Activated CD4-positive, alpha-beta memory T cell treated with anti-CD3 and anti-CD28 coated beads, Interleukin-2, amount 10 ng/mL, durations not matched to agents 7 days and 5 days (primary cell): ENCODE results near the gene HNRNPD. TPM values are rescaled to one million over a fixed set of nuclear protein-coding genes. Genes with fewer than 3 reads are reported as not detected.
"Not testable (repeated sequence)": the region's sequence is repeated elsewhere in the genome, so short reads cannot be mapped to it uniquely, and the experiment has no call there.

Experiments
- CTCF ChIA-PET: fragments of 350-600 bp; sonication (Branson Sonifier 250); formaldehyde crosslinking; loops from one replicate; lab custom pipeline; 2021; ENCODE audit warnings: antibody characterized with exemption, inconsistent platforms; lab: Charles Lee
- POLR2A ChIA-PET: fragments of 350-600 bp; sonication (Branson Sonifier 250); formaldehyde crosslinking; loops from one replicate; lab custom pipeline; 2021; ENCODE audit warnings: antibody characterized with exemption; lab: Charles Lee
- DNase-seq: peaks from one replicate; pipeline ENCODE4 v3.0.0-alpha.2; 2020
- H3K27ac Mint-ChIP-seq: one replicate; pipeline ENCODE4 v1.8.0; 2021; ENCODE audit warnings: mild to moderate bottlenecking, mixed read lengths
- H3K27me3 Mint-ChIP-seq: one replicate; pipeline ENCODE4 v1.8.0; 2021; ENCODE audit warnings: mixed read lengths
- H3K36me3 Mint-ChIP-seq: one replicate; pipeline ENCODE4 v1.8.0; 2021; ENCODE audit warnings: low read depth, mixed read lengths
- H3K4me1 Mint-ChIP-seq: one replicate; pipeline ENCODE4 v1.8.0; 2021; ENCODE audit warnings: mixed read lengths
- H3K4me3 Mint-ChIP-seq: one replicate; pipeline ENCODE4 v1.8.0; 2021; ENCODE audit warnings: mild to moderate bottlenecking, mixed read lengths
- H3K9me3 Mint-ChIP-seq: one replicate; pipeline ENCODE4 v1.8.0; 2021; ENCODE audit warnings: mixed read lengths
- total RNA-seq, 2 experiments: library from RNA; stranded (reverse); gene quantifications; one replicate each; pipeline ENCODE4 v1.2.3, GENCODE V29; 2021

The HNRNPD gene
- total RNA-seq, 2 experiments from 2014 or later, result 355 to 366 TPM

DNA sequence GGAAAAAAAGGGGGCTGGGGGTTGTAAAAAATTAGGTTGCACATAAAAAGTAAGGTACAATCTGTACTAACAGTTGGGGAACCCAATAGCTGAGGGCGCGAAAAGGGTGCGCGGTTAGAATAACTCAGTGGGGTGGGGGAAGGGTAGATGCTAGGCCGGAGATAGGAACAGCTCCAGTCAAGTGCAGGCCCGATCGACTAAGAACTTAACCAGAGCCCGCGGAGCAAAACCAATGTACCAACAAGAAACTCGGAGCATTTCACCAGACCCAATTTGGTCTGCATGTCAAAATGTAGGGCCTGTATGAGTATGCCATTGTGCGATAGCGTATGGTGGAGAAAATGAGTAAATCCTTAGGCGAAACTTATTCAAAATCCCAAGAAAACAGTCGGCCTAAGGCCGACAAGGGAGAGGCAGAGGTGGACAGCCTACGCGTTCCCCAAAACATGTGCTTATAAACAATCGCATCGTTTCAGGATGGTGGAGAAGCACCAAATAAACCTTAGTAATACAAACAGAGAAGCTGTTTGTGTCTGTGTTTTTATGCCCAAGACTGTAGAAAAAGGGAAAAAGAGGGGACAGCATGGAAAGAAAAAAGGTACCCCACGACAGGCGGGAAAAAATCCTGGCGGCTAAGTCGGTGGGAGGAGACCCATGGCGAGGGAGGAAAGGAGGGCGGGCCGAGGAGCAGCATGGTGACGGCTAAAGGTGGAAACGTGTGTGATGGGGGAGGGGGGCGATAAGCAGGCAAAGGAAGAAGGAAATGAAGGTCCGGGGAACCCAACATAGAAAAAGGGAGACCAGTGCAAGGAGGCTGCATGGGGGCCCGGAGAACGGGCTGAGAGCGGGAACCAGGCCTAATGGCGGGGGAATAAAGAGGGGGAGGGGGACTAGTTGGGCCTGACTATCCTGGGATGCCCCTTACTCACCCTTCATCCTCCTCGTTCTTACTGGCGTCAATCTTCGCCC lies 990 bp downstream of the HNRNPD start:
- Mint-ChIP-seq H3K9me3 (no peaks in the 10 kb centered on the region), H3K27me3 (no peaks in the 10 kb centered on the region), H3K4me3 (peak overlapping the region; percentile 95), H3K36me3 (peaks cover 70% of the 10 kb centered on the region), H3K4me1 (peaks cover 51% of the 10 kb centered on the region), H3K27ac (peak overlapping the region; percentile 96)
- ChIA-PET CTCF (interaction anchor here (1.5 to 4.8 kb wide), 3 partner anchors 13 to 88 kb away, joined by 4 to 38 read pairs (median 12); partner anchors contain the start of gene HNRNPDL), POLR2A (interaction anchor here (0.7 to 12.4 kb wide), 16 partner anchors 9 to 531 kb away, joined by 3 to 313 read pairs (median 4); partner anchors contain the start of genes ENOPH1 and HNRNPDL)
- peak; percentile 79 for DNase-seq

DNA sequence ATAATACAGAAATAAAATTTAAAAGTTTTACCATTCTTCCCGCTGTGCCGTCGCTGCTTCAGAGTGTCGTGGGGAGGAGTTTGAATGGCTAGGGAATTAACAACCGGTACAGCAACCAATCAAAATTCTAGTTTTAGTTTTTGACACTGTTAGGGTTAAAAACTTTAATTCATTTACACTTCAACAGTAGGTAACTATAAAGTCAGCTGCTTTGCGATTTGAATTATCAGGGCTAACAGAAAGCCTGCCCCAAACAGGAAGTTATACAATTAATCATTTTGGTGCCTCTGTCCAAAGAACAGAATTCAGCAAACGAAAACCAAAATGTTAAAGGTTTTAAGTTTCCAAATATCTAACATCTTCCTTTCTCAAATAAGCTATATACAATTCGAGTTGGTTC lies 2.3 kb downstream of the HNRNPD start:
- Mint-ChIP-seq H3K27ac (peak overlapping the region; percentile 96), H3K36me3 (peaks cover 76% of the 10 kb centered on the region), H3K4me3 (peak overlapping the region; percentile 95), H3K4me1 (peaks cover 58% of the 10 kb centered on the region), H3K9me3 (no peaks in the 10 kb centered on the region), H3K27me3 (no peaks in the 10 kb centered on the region)
- no peak for DNase-seq
- ChIA-PET CTCF (interaction anchor here (1.5 to 4.8 kb wide), 3 partner anchors 11 to 87 kb away, joined by 4 to 38 read pairs (median 12); partner anchors contain the start of gene HNRNPDL), POLR2A (interaction anchor here (1.5 to 12.4 kb wide), 11 partner anchors 7 to 67 kb away, joined by 3 to 313 read pairs (median 6); partner anchors contain the start of genes ENOPH1 and HNRNPDL)

DNA sequence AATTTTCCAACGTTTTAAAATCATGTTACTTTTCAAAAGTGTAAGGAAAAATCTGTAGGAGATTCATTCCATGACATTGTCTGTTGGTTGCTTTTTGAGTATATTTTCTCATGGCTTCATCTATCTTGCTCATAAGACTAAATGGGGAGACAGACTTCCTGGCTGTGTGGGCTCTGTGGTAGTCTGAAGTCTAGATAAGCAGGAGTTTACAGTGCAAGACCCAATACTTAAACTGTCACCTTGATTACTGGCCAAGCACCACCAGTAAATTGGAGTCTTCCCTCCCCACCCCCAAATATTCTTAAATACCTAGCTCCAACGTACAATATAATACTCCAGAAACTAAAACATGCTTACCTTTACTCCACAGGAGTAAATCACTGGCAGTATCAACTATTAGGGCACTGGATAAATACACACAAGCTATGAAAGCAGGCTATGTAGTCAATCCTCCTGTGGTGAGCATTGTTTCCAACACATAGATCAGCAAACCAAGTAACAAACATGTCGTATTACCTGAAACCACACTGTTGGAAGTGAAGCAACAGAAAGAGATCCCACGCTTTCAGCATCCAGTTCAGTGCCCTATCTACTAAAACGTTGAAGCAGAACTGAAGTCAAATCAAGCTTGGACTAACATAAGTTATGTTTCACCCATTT lies 6.2 kb downstream of the HNRNPD start:
- DNase-seq, result no peak
- ChIA-PET POLR2A (interaction anchor here (1.0 to 3.6 kb wide), 10 partner anchors 10 to 61 kb away, joined by 3 to 31 read pairs (median 3); partner anchors contain the start of gene HNRNPDL), CTCF (interaction anchor here (1.5 to 1.8 kb wide), 2 partner anchors 13 to 62 kb away, joined by 3 to 5 read pairs; no protein-coding TSS in a partner anchor)
- H3K9me3 Mint-ChIP-seq, result no peaks in the 10 kb centered on the region
- peaks cover 74% of the 10 kb centered on the region for H3K36me3 Mint-ChIP-seq
- H3K27me3 Mint-ChIP-seq, result no peaks in the 10 kb centered on the region
- no peak overlapping the region for H3K4me3 Mint-ChIP-seq
- H3K27ac Mint-ChIP-seq, result peak overlapping the region; percentile 60
- H3K4me1 Mint-ChIP-seq, result peaks cover 78% of the 10 kb centered on the region

DNA sequence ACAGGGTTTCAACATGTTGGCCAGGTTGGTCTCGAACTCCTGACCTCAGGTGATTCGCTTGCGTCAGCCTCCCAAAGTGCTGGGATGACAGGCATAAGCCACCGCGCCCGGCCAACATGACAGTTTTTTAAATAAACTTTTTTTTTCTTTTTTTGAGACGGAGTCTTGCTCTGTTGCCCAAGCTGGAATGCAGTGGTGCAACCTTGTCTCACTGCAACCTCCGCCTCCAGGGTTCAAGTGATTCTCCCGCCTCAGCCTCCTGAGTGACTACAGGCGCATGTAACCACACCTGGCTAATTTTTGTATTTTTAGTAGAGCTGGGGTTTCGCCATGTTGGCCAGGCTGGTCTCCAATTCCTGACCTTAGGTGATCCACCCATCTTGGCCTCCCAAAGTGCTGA lies 7.4 kb downstream of the HNRNPD start:
- H3K27me3 Mint-ChIP-seq, H3K9me3 Mint-ChIP-seq, H3K4me3 Mint-ChIP-seq, DNase-seq, H3K27ac Mint-ChIP-seq: not testable (repeated sequence)
- ChIA-PET CTCF (interaction anchor here (0.9 to 1.8 kb wide), 3 partner anchors 12 to 63 kb away, joined by 3 to 5 read pairs (median 3); no protein-coding TSS in a partner anchor), POLR2A (interaction anchor here (1.0 to 3.6 kb wide), 10 partner anchors 9 to 65 kb away, joined by 3 to 31 read pairs (median 4); partner anchors contain the start of gene HNRNPDL)
- H3K4me1 Mint-ChIP-seq, result peaks cover 87% of the 10 kb centered on the region
- H3K36me3 Mint-ChIP-seq, result peaks cover 63% of the 10 kb centered on the region

DNA sequence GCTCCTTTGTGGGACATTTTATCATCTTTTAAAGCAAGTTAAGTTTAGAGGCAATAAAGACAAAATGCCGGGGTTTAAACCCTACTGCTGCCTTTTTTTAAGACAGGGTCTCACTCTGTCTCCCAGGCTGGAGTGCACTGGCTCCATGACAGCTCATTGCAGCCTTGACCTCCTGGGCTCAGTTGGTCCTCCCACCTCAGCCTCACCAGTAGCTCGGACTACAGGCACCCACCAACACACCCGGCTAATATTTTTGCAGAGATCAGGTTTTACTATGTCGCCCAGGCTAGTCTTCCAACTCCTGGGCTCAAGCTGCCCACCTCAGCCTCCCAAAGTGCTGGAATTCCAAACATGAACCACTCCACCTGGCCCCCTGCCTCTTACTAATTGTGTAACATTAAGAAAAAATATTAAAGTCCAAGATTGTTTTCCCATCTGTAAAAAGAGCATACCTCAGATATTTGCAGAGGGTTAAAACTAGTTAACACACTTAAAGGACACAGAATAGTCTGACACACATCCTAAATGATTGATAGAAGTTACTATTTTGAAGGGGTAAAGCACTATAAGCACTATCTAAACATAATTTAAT lies 9.8 kb downstream of the HNRNPD start:
- POLR2A ChIA-PET, result interaction anchor here (0.7 to 1.6 kb wide), 3 partner anchors 8 to 65 kb away, joined by 3 to 10 read pairs (median 8); no protein-coding TSS in a partner anchor
- Mint-ChIP-seq H3K36me3 (peaks cover 58% of the 10 kb centered on the region), H3K4me1 (peaks cover 85% of the 10 kb centered on the region), H3K27me3 (no peaks in the 10 kb centered on the region), H3K4me3 (no peak overlapping the region), H3K27ac (no peak overlapping the region), H3K9me3 (no peaks in the 10 kb centered on the region)
- CTCF ChIA-PET, result interaction anchor here (0.6 kb wide), 1 partner anchor 23 kb away, joined by 3 read pairs; no protein-coding TSS in a partner anchor
- no peak for DNase-seq

DNA sequence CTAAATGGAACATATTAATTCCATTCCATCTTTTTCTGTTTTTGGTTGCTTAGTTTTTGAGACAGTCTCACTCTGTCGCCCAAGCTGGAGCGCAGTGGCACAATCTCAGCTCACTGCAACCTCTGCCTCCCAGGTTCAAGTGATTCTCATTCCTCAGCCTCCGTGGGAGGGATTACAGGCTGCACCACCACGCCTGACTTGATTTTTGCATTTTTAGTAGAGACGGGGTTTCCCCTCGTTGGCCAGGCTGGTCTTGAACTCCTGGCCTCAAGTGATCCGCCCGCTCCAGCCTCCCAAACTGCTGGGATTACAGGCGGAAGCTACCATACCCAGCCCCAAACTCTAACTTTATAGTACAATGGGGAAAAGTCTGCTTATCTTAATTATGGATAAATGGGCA lies 11.2 kb downstream of the HNRNPD start:
- ChIA-PET POLR2A (interaction anchor here (1.0 to 1.2 kb wide), 2 partner anchors 9 to 11 kb away, joined by 3 read pairs; partner anchors contain the start of gene HNRNPD), CTCF (interaction anchor here (1.2 kb wide), 1 partner anchor 35 kb away, joined by 3 read pairs; no protein-coding TSS in a partner anchor)
- no peak for DNase-seq
- Mint-ChIP-seq H3K27ac (no peak overlapping the region), H3K9me3 (no peaks in the 10 kb centered on the region), H3K4me3 (no peak overlapping the region), H3K27me3 (no peaks in the 10 kb centered on the region), H3K36me3 (peaks cover 57% of the 10 kb centered on the region), H3K4me1 (peaks cover 84% of the 10 kb centered on the region)

DNA sequence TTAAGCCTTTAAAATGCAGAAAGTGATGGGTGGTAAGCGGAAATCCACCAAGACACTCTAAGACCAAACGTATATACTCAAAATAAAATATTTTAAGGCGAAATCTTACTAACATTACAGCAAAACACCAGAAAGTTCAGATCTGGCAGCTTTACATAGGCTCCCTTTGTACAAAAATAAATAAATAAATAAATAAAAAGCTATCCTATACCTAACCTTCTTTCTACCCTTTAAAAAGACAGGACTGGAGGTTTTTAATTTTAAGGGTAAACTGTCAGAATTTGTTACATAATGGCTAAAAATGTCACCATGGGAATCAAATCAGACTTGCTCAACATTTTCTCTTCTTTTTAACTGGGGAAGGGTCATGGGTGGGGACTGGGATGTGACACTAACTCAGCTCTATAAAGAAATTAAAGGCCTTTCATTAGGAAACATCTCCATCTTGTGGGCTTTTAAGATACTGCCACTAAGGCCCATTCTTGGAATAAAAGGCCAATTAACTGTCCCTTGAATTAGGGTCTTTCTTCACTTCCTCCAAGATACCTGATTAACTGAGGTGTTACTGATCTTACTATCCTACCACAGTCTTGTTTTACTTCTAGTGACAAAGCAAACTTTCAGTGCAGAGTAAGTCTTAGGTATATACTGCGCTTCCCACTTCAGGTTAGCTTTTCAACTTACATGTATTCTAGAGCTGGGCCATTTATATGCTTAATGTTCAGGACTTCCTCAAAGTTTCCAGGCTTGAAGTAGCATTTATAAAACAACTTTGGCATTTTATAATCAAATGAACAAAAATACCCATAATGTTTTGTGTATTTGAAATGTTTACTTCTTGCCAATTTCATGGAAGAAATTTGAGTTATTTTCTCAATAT lies 13.3 kb downstream of the HNRNPD start:
- no peaks in the 10 kb centered on the region for H3K27me3 Mint-ChIP-seq
- H3K4me1 Mint-ChIP-seq, result peaks cover 86% of the 10 kb centered on the region
- H3K4me3 Mint-ChIP-seq, result no peak overlapping the region
- ChIA-PET POLR2A (interaction anchor here (0.9 to 3.0 kb wide), 7 partner anchors 10 to 75 kb away, joined by 4 to 35 read pairs (median 5); partner anchors contain the start of genes ENOPH1, HNRNPD and HNRNPDL), CTCF (interaction anchor here (0.7 to 3.1 kb wide), 15 partner anchors 8 to 378 kb away, joined by 3 to 13 read pairs (median 4); partner anchors contain the start of genes HNRNPD and HNRNPDL)
- peak overlapping the region; percentile 11 for H3K27ac Mint-ChIP-seq
- peaks cover 60% of the 10 kb centered on the region for H3K36me3 Mint-ChIP-seq
- H3K9me3 Mint-ChIP-seq, result no peaks in the 10 kb centered on the region
- no peak for DNase-seq

DNA sequence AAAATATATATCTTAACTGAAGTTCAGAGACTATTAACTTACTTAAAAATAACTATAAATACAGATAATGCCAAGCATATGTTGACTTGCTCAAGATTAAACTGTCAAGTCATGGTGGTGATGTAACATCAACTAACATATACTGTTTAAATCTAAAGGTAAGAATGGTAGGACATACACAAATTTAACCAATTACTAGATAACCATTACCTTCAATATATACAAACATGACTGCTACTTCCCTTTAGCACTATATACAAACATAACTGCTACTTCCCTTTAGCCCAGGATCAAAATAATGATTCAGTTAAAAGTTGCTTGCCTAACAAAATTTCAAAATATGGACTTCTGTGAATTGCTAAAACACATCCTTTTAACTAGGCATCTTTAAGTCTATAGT lies 14.9 kb downstream of the HNRNPD start:
- peaks cover 66% of the 10 kb centered on the region for H3K36me3 Mint-ChIP-seq
- H3K4me3 Mint-ChIP-seq, result no peak overlapping the region
- POLR2A ChIA-PET, result interaction anchor here (0.7 to 2.9 kb wide), 4 partner anchors 12 to 63 kb away, joined by 3 to 35 read pairs (median 4); no protein-coding TSS in a partner anchor
- H3K4me1 Mint-ChIP-seq, result peaks cover 84% of the 10 kb centered on the region
- H3K27ac Mint-ChIP-seq, result no peak overlapping the region
- no peak for DNase-seq
- H3K27me3 Mint-ChIP-seq, result no peaks in the 10 kb centered on the region
- no peaks in the 10 kb centered on the region for H3K9me3 Mint-ChIP-seq
- CTCF ChIA-PET, result interaction anchor here (2.1 to 3.1 kb wide), 2 partner anchors 71 to 74 kb away, joined by 11 to 13 read pairs; partner anchors contain the start of gene HNRNPDL

DNA sequence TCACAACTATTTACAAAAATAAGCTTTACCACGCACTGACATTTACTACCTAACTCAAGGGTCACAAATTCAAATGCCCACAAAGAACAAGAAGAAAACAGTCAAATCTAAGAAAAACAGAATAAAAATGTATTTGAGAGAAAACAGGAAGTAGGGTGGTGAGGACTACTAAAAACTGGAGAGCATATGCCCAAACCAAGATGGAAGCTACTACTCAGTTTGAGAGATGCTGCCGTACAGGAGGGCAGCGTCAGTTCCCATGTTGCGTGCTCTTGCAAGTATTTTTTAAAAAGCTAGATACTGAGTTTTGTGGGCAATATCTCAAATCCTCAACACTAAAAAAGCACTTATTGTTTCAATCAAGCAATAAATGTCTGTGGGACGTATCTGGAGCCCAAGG lies 16.2 kb downstream of the HNRNPD start:
- H3K4me1 Mint-ChIP-seq, result peaks cover 86% of the 10 kb centered on the region
- ChIA-PET POLR2A (interaction anchor here (0.8 to 2.9 kb wide), 6 partner anchors 8 to 72 kb away, joined by 3 to 21 read pairs (median 4); partner anchors contain the start of genes HNRNPD and HNRNPDL), CTCF (interaction anchor here (2.8 kb wide), 1 partner anchor 71 kb away, joined by 11 read pairs; no protein-coding TSS in a partner anchor)
- H3K27me3 Mint-ChIP-seq, result no peaks in the 10 kb centered on the region
- no peaks in the 10 kb centered on the region for H3K9me3 Mint-ChIP-seq
- peak overlapping the region; percentile 60 for H3K27ac Mint-ChIP-seq
- H3K36me3 Mint-ChIP-seq, result peaks cover 74% of the 10 kb centered on the region
- DNase-seq, result no peak
- no peak overlapping the region for H3K4me3 Mint-ChIP-seq

DNA sequence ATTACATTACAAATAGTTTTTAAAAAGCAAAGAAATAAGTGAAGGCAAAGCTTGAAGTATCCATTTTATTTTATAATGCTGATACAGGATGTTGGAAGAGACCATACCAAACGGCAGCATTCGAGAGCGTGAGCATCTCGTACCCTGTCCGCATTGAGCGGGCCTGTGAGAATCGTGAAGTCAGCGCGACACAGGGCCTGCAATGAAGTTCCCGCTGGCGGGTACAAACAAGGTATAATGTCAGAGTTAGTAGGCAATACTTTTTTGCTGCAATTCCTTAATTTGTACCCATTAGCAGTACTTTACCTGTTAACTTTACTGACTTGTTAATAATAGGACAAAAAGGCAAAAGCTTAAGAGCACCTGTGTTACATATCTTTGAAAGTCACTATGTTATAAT lies 19.0 kb downstream of the HNRNPD start:
- ChIA-PET POLR2A (interaction anchor here (0.7 to 2.8 kb wide), 9 partner anchors 10 to 509 kb away, joined by 3 to 15 read pairs (median 6); partner anchors contain the start of genes HNRNPD and HNRNPDL), CTCF (interaction anchor here (0.6 to 2.8 kb wide), 6 partner anchors 11 to 384 kb away, joined by 3 to 11 read pairs (median 3); no protein-coding TSS in a partner anchor)
- peaks cover 85% of the 10 kb centered on the region for H3K36me3 Mint-ChIP-seq
- no peak overlapping the region for H3K27ac Mint-ChIP-seq
- H3K4me3 Mint-ChIP-seq, result no peak overlapping the region
- no peaks in the 10 kb centered on the region for H3K27me3 Mint-ChIP-seq
- H3K9me3 Mint-ChIP-seq, result no peaks in the 10 kb centered on the region
- no peak for DNase-seq
- H3K4me1 Mint-ChIP-seq, result peaks cover 69% of the 10 kb centered on the region
